HEK293T (cell line): ENCODE data around the gene USPL1.

Experiments
- ELF4 ChIP-seq: fragments of 450-650 bp; IDR thresholded peaks from 2 replicates; pipeline ENCODE4 v1.6.1; 2017; ENCODE audit warnings: antibody characterized with exemption
- SP1 ChIP-seq: fragments of 450-650 bp; IDR thresholded peaks from 2 replicates; pipeline ENCODE4 v1.6.1; 2017
- SUZ12 ChIP-seq: fragments of 450-650 bp; IDR thresholded peaks from 2 replicates; pipeline ENCODE4 v1.6.1; 2016; ENCODE audit warnings: mild to moderate bottlenecking
- TF ChIP-seq, protein P1 (sequence below): fragments of 450-650 bp; IDR thresholded peaks from 2 replicates; pipeline ENCODE4 v1.6.1; 2016

DNA sequence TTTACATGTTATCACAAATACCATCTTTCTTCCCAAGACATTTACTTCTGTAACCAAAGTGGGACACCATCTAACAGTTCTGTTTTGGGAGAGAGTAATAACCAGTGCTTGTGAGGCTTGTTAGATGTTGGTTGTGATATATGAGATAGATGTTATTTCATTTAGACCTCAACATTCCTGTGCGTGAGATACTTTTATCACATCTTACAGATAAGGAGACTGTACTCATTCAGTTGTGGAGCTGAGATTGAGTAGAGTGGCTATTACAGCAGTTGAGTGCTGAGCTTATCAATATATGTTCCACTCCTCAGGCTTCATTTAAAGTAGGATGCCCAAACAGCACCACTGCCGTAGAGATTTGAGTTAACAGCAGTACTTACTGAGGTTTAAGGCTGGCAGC, 43.1 kb downstream of the USPL1 start:
- TF ChIP-seq, protein P1, sequence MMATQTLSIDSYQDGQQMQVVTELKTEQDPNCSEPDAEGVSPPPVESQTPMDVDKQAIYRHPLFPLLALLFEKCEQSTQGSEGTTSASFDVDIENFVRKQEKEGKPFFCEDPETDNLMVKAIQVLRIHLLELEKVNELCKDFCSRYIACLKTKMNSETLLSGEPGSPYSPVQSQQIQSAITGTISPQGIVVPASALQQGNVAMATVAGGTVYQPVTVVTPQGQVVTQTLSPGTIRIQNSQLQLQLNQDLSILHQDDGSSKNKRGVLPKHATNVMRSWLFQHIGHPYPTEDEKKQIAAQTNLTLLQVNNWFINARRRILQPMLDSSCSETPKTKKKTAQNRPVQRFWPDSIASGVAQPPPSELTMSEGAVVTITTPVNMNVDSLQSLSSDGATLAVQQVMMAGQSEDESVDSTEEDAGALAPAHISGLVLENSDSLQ, result no peak
- no peak for TF ChIP-seq SP1
- no peak for TF ChIP-seq ELF4
- no peak for TF ChIP-seq SUZ12
